Measurements from ENCODE around the gene TMEM63B. TPM values are rescaled to one million over a fixed set of nuclear protein-coding genes. Genes with fewer than 3 reads are reported as not detected.
A peak's percentile ranks its signal among the peaks of the same experiment; 100 is the strongest.

TMEM63B gene
- total RNA-seq, 6 experiments from 2014 or later = 30.6 to 41.0 (median 36.8) TPM

GRCh38 chr6:44126320-44127149, 819 bp upstream of the TMEM63B start:
- Histone ChIP-seq H3K4me3 (peak overlapping the region; percentile 93 to 97 (median 94)), H3K27me3 (no peaks in the 10 kb centered on the region), H3K9me3 (no peaks in the 10 kb centered on the region), H3K36me3 (no peaks in the 10 kb centered on the region), H3K4me1 (peaks cover 0 to 48% (median 22%) of the 10 kb centered on the region in 4 donors), H3K27ac (peak overlapping the region; percentile 81 to 93 (median 86))
- ATAC-seq = peak; percentile 52 to 61 (median 54)
- WGBS (ENCODE audit: insufficient coverage, low coverage, low lambda C conversion rate, missing lambda C conversion rate) = under 1% methylated on average over 11 of the region's 31 CpGs
- intact Hi-C loops (cut with DNase I) = no loop called here
- peak; percentile 52 to 70 (median 59) for DNase-seq
- peak; percentile 65 for TF ChIP-seq POLR2A (IDR thresholded peaks at IDR 0.05)
- TF ChIP-seq CTCF (IDR thresholded peaks at IDR 0.05) = no peak

- no peak for TF ChIP-seq POLR2A (IDR thresholded peaks at IDR 0.05)
- TF ChIP-seq CTCF (IDR thresholded peaks at IDR 0.05) = peak in 1 of 4 donors; percentile 15
- H3K36me3 ChIP-seq = no peaks in the 10 kb centered on the region
- 13% methylated on average over 19 of the region's 49 CpGs for WGBS (ENCODE audit: insufficient coverage, low coverage, low lambda C conversion rate, missing lambda C conversion rate)
- peak overlapping the region; percentile 93 to 97 (median 94) for H3K4me3 ChIP-seq
- ATAC-seq (peak; percentile 24 to 50 (median 40)), DNase-seq (peak in 1 of 3 donors; percentile 59)
- no peaks in the 10 kb centered on the region for H3K9me3 ChIP-seq
- peak overlapping the region; percentile 32 to 74 (median 70) for H3K27ac ChIP-seq
- intact Hi-C loops (cut with DNase I) = no loop called here
- H3K27me3 ChIP-seq = no peaks in the 10 kb centered on the region
- H3K4me1 ChIP-seq = peaks cover 0 to 43% (median 20%) of the 10 kb centered on the region in 4 donors
Observed at GRCh38 chr6:44128020-44128917, 915 bp downstream of the TMEM63B start.

- H3K4me1 ChIP-seq = peaks cover 0 to 29% (median 13%) of the 10 kb centered on the region in 4 donors
- H3K36me3 ChIP-seq = peaks cover 0 to 5% (median 0%) of the 10 kb centered on the region in 4 donors
- TF ChIP-seq CTCF (IDR thresholded peaks at IDR 0.05) (no peak), POLR2A (IDR thresholded peaks at IDR 0.05) (no peak)
- intact Hi-C loops (cut with DNase I) = no loop called here
- H3K27ac ChIP-seq = no peak overlapping the region
- H3K9me3 ChIP-seq = no peaks in the 10 kb centered on the region
- no peaks in the 10 kb centered on the region for H3K27me3 ChIP-seq
- no peak for ATAC-seq
- 58% methylated on average over 2 of the region's 2 CpGs for WGBS (ENCODE audit: insufficient coverage, low coverage, low lambda C conversion rate, missing lambda C conversion rate)
- H3K4me3 ChIP-seq = no peak overlapping the region
- DNase-seq = no peak
Observed at GRCh38 chr6:44129841-44130322, 2.5 kb downstream of the TMEM63B start.

- Histone ChIP-seq H3K9me3 (no peaks in the 10 kb centered on the region), H3K4me1 (peaks cover 0 to 14% (median 8%) of the 10 kb centered on the region in 4 donors), H3K27ac (no peak overlapping the region), H3K4me3 (no peak overlapping the region), H3K36me3 (peaks cover 0 to 15% (median 0%) of the 10 kb centered on the region in 4 donors), H3K27me3 (no peaks in the 10 kb centered on the region)
- WGBS (ENCODE audit: insufficient coverage, low coverage, low lambda C conversion rate, missing lambda C conversion rate) = 100% methylated on average over 1 of the region's 2 CpGs
- DNase-seq = no peak
- ATAC-seq = no peak
- TF ChIP-seq CTCF (IDR thresholded peaks at IDR 0.05) (no peak), POLR2A (IDR thresholded peaks at IDR 0.05) (no peak)
- intact Hi-C loops (cut with DNase I) = no loop called here
Observed at GRCh38 chr6:44131892-44132291, 4.5 kb downstream of the TMEM63B start.
